HUES48 (cell line): ENCODE measurements around the gene HIPK1.
"Not testable (repeated sequence)": the region's sequence is repeated elsewhere in the genome, so short reads cannot be mapped to it uniquely, and the experiment has no call there.

Experiments
- H3K27ac ChIP-seq: one replicate; pipeline ENCODE4 v1.7.0; 2013; ENCODE audit warnings: low read depth, low read length, inconsistent platforms
- H3K27me3 ChIP-seq: 2 replicates; pipeline ENCODE4 v1.6.1; 2013; ENCODE audit warnings: mild to moderate bottlenecking, low read length; ENCODE audit not compliant: control insufficient read depth, insufficient read depth
- H3K36me3 ChIP-seq: 2 replicates; pipeline ENCODE4 v1.6.1; 2013; ENCODE audit warnings: low read length; ENCODE audit not compliant: control insufficient read depth, insufficient read depth
- H3K4me1 ChIP-seq: 2 replicates; pipeline ENCODE4 v1.6.1; 2013; ENCODE audit warnings: mild to moderate bottlenecking, low read length; ENCODE audit not compliant: control insufficient read depth, insufficient read depth
- H3K4me3 ChIP-seq: 2 replicates; pipeline ENCODE4 v1.5.1; 2013; ENCODE audit warnings: mild to moderate bottlenecking, low read depth, low read length
- H3K9ac ChIP-seq: 2 replicates; pipeline ENCODE4 v1.6.1; 2013; ENCODE audit warnings: mild to moderate bottlenecking, low read depth, low read length, moderate library complexity
- H3K9me3 ChIP-seq: 2 replicates; pipeline ENCODE4 v1.6.1; 2013; ENCODE audit warnings: low read length; ENCODE audit not compliant: control insufficient read depth, insufficient read depth

Gene HIPK1

GRCh38 chr1:113999799-114000198, 70.7 kb downstream of the HIPK1 start:
- Histone ChIP-seq H3K4me1 (peaks cover 19% of the 10 kb centered on the region), H3K27ac (no peak overlapping the region), H3K36me3 (no peaks in the 10 kb centered on the region), H3K27me3 (peaks cover 8% of the 10 kb centered on the region; the same call in 1 of the 2 replicates), H3K9me3 (peaks cover 12% of the 10 kb centered on the region), H3K9ac (no peak overlapping the region), H3K4me3 (no peak overlapping the region)

GRCh38 chr1:114000406-114000805, 71.3 kb downstream of the HIPK1 start:
- H3K36me3 ChIP-seq = no peaks in the 10 kb centered on the region
- H3K4me1 ChIP-seq = peaks cover 19% of the 10 kb centered on the region
- no peak overlapping the region for H3K9ac ChIP-seq
- no peak overlapping the region for H3K4me3 ChIP-seq
- H3K9me3 ChIP-seq = peaks cover 5% of the 10 kb centered on the region
- H3K27ac ChIP-seq = no peak overlapping the region
- peaks cover 8% of the 10 kb centered on the region; the same call in 1 of the 2 replicates for H3K27me3 ChIP-seq

- H3K27ac ChIP-seq = peak overlapping the region; percentile 39
- no peak overlapping the region for H3K9ac ChIP-seq
- H3K4me1 ChIP-seq = peaks cover 19% of the 10 kb centered on the region
- H3K9me3 ChIP-seq = no peaks in the 10 kb centered on the region
- no peaks in the 10 kb centered on the region for H3K36me3 ChIP-seq
- peaks cover 8% of the 10 kb centered on the region; the same call in 1 of the 2 replicates for H3K27me3 ChIP-seq
- no peak overlapping the region for H3K4me3 ChIP-seq
These were observed 73.5 kb downstream of the HIPK1 start for GRCh38 chr1:114002492-114003239.

GRCh38 chr1:114003431-114003830, 74.3 kb downstream of the HIPK1 start:
- peaks cover 8% of the 10 kb centered on the region; the same call in 1 of the 2 replicates for H3K27me3 ChIP-seq
- H3K36me3 ChIP-seq = no peaks in the 10 kb centered on the region
- H3K4me3 ChIP-seq = no peak overlapping the region
- H3K4me1 ChIP-seq = peaks cover 25% of the 10 kb centered on the region
- no peak overlapping the region for H3K9ac ChIP-seq
- no peak overlapping the region for H3K27ac ChIP-seq
- H3K9me3 ChIP-seq = no peaks in the 10 kb centered on the region

GRCh38 chr1:114006825-114007224, 77.7 kb downstream of the HIPK1 start:
- H3K4me1 ChIP-seq = peaks cover 28% of the 10 kb centered on the region
- not testable (repeated sequence) for H3K9me3 ChIP-seq, H3K36me3 ChIP-seq, H3K9ac ChIP-seq, H3K4me3 ChIP-seq, H3K27me3 ChIP-seq, H3K27ac ChIP-seq

GRCh38 chr1:114008480-114008941, 79.4 kb downstream of the HIPK1 start:
- Histone ChIP-seq H3K9ac (no peak overlapping the region), H3K36me3 (no peaks in the 10 kb centered on the region), H3K9me3 (no peaks in the 10 kb centered on the region), H3K27me3 (peaks cover 3% of the 10 kb centered on the region; the same call in 1 of the 2 replicates), H3K4me3 (no peak overlapping the region), H3K27ac (peak overlapping the region; percentile 52), H3K4me1 (peaks cover 16% of the 10 kb centered on the region)

GRCh38 chr1:114008993-114009392, 79.9 kb downstream of the HIPK1 start:
- Histone ChIP-seq H3K27me3 (peaks cover 3% of the 10 kb centered on the region; the same call in 1 of the 2 replicates), H3K9me3 (no peaks in the 10 kb centered on the region), H3K4me3 (no peak overlapping the region), H3K27ac (peak overlapping the region; percentile 52), H3K4me1 (peaks cover 16% of the 10 kb centered on the region), H3K9ac (no peak overlapping the region), H3K36me3 (no peaks in the 10 kb centered on the region)

GRCh38 chr1:114009393-114009792, 80.3 kb downstream of the HIPK1 start:
- Histone ChIP-seq H3K27ac (no peak overlapping the region), H3K9ac (no peak overlapping the region), H3K4me1 (peaks cover 16% of the 10 kb centered on the region), H3K36me3 (no peaks in the 10 kb centered on the region), H3K27me3 (peaks cover 1% of the 10 kb centered on the region; the same call in 1 of the 2 replicates), H3K9me3 (no peaks in the 10 kb centered on the region), H3K4me3 (no peak overlapping the region)

GRCh38 chr1:114010433-114011184, 81.5 kb downstream of the HIPK1 start:
- Histone ChIP-seq H3K9ac (no peak overlapping the region), H3K9me3 (no peaks in the 10 kb centered on the region), H3K4me3 (no peak overlapping the region), H3K27ac (no peak overlapping the region), H3K4me1 (peaks cover 16% of the 10 kb centered on the region), H3K27me3 (no peaks in the 10 kb centered on the region; the same call in 1 of the 2 replicates), H3K36me3 (no peaks in the 10 kb centered on the region)

- H3K27ac ChIP-seq = no peak overlapping the region
- peaks cover 16% of the 10 kb centered on the region for H3K4me1 ChIP-seq
- H3K9me3 ChIP-seq = no peaks in the 10 kb centered on the region
- no peak overlapping the region for H3K9ac ChIP-seq
- H3K27me3 ChIP-seq = no peaks in the 10 kb centered on the region; the same call in 1 of the 2 replicates
- no peak overlapping the region for H3K4me3 ChIP-seq
- H3K36me3 ChIP-seq = no peaks in the 10 kb centered on the region
These were observed 82.7 kb downstream of the HIPK1 start for GRCh38 chr1:114011796-114012195.

- H3K4me1 ChIP-seq = no peaks in the 10 kb centered on the region
- peaks cover 12% of the 10 kb centered on the region for H3K9me3 ChIP-seq
- H3K36me3 ChIP-seq = no peaks in the 10 kb centered on the region
- no peak overlapping the region for H3K4me3 ChIP-seq
- no peak overlapping the region for H3K9ac ChIP-seq
- H3K27ac ChIP-seq = no peak overlapping the region
- no peaks in the 10 kb centered on the region; the same call in 1 of the 2 replicates for H3K27me3 ChIP-seq
These were observed 86.0 kb downstream of the HIPK1 start for GRCh38 chr1:114015075-114015474.
